ENCODE results near the gene ALDH2.
A peak's percentile ranks its signal among the peaks of the same experiment; 100 is the strongest.
"Not testable (repeated sequence)": the region's sequence is repeated elsewhere in the genome, so short reads cannot be mapped to it uniquely, and the experiment has no call there.

ALDH2 gene

DNA sequence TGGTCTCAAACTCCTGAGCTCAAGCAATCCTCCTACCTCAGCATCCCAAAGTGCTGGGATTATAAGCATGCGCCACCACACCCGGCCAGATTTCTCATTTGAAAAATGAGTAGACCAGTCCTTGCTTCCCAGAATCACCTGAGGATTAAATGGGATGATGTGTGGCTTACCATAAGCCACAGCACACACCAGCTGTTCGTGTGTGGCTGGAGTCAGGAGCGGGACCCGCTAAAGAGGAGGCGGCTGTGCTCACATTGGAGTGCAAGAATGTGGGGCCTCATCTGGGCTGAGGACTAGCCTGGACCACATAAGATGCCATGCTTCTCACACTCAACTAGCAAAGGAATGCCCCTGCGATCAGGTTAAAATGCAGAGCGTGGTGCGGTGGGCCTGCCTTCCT, 6.7 kb upstream of the ALDH2 start:
- no peak for DNase-seq

DNA sequence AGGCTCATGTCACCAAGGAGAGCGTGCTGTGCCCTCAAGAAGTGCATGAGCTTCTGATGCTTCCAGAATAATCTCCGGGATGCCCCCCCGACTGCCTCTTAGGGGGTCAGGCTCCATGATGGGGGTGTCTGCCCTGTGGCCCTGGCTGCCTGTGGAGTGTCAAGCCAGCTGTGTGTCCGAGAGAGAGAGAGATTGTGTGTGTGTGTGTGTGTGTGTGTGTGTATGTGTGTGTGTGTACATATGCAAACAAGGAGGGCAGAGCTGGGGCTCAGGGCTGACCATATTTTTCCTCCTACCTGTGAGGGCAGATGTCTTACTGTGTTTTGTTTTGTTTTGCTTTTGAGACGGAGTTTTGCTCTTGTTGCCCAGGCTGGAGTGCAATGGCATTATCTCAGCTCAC, 5.6 kb upstream of the ALDH2 start:
- no peak for DNase-seq

DNA sequence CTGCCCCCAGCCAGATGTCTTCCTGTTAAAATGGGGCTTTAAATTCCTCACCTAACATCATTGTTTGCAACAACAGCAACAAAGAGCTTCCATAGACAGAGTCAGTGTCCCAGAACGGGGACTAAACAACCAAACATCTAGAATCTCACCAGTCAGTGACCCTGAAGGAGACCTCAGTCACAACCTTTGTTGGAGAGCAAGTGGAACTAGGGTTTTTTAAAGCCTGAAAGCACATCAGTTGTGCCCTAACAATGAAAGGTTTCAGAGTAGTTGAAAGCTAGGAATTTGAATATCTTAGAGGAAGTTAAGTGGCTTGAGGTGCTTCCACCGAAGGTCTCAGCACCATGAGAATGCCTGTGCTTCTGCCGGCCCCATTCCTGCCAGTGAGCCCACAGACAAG, 5.0 kb upstream of the ALDH2 start:
- no peak for DNase-seq

DNA sequence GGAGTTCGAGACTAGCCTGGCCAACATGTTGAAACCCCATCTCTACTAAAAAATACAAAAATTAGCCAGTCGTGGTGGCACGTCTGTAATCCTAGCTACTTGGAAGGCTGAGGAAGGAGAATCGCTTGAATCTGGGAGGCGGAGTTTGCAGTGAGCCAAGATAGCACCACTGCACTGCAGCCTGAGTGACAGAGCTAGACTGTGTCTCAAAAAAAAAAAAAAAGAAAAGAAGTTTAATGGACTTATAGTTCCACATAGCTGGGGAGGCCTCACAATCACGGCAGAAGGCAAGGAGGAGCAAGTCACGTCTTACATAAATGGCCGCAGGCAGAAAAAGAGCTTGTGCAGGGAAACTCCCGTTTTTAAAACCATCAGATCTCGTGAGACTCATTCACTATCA, 3.2 kb upstream of the ALDH2 start:
- not testable (repeated sequence) for DNase-seq

DNA sequence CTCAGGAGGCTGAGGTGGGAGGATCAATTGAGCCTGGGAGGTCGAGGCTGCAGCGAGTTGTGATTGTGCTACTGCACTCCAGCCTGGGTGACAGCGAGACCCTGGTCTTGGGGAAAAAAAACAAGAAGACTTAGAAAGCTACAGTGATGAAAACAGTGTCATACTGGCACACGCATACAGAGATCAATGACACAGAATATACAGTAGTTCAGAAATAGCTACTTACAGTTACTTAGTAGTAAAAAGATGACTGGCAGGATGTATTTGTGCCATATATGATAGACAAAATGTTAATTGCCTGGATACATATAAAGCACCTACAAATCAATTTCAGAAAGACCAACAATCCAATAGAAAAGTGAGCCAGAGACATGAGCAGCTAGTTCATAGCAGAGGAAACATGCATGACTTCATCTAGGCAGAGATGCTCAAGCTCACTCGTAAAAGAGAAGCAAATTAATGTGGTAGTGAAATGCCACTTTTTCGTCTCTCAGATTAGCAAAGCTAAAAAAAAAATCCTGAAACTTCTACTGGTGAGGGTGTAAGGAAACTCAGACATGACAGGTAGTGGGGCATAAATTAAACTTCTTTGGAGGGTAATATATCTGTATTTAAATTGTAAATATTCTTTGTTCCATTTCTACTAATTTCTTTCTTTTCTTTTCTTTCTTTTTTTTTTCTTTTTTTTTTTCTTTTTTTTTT, 2.5 kb upstream of the ALDH2 start:
- no peak for DNase-seq

DNA sequence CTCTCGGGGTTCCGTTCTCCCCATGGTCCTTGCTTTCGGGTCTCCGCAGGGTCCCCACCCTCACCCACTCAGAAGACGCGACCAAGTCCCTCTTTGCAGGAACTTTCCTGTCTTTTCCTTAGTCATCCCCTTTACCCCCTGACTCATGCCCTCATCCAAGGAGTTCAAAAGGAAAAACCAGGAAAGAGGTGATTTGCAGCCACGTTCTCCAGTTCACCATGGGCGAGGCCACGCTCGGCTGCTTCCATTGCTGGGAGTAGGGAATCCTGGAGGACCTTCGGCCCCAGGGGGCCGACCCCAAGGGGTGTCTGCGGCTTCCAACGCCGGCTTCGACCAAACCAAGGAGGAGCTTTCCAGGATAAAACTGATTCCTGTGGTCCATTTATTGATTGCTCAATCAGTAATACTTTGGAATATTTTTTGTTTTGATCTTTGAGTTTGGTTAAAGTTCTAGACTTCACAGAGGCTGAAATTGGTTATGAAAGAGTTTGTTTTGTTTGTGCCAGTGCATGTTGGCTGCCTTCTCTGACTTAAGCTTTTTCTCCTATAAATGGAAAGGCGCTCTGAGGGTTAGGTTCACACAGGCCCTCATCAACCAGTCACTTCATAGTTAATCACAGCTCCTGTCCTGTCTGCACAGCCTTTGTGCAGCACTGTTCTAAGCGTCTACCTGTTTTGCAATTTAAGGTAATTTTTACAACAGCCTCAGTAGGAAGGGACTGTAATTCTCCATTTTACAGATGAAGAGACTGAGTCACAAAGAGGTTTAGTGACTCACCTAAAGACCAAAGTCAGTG, 827 bp downstream of the ALDH2 start:
- DNase-seq: no peak

DNA sequence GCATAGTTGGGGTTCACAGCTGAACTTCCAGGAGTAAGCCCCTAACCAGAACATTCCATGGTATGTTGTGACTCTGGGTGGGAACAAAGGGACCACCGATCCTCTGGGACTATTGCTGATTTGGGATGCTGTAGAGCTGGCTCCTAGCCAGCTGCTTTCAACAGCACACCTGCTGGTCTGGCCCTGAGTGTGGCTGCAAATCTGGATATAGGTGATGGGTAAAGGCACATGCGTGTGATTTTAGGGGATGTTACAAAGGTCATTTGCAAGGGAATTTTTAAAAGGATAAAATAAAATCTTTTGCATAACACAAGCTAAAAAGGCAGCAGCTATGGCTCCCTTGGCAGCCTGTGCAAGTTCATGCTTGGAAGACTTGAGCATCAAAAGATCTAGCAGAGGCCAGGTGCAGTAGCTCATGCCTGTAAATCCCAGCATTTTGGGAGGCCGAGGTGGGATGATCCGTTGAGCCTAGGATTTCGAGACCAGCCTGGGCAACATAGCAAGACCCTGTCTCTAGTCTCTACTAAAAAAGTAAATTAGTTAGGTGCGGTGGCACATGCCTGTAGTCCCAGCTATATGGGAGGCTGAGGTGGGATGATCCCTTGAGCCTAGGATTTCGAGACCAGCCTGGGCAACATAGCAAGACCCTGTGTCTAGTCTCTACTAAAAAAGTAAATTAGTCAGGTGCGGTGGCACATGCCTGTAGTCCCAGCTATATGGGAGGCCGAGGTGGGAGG, 1.6 kb downstream of the ALDH2 start:
- no peak for DNase-seq

DNA sequence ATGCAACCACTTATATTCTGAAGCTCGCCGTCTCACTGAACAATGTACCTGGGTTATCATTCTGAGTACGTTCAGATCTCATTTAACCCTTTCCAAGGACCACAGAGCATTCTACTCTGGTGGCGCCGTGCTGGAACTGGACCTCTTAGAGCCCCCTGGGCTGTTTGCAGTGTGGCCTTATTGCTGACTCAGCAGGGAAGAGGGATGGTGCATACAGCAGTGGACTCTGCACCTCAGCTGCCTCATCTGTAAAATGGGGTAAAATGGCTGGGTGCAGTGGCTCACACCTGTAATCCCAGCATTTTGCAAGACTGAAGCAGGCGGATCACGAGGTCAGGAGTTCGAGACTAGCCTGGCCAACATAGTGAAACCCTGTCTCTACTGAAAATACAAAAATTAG, 2.9 kb downstream of the ALDH2 start:
- no peak for DNase-seq

DNA sequence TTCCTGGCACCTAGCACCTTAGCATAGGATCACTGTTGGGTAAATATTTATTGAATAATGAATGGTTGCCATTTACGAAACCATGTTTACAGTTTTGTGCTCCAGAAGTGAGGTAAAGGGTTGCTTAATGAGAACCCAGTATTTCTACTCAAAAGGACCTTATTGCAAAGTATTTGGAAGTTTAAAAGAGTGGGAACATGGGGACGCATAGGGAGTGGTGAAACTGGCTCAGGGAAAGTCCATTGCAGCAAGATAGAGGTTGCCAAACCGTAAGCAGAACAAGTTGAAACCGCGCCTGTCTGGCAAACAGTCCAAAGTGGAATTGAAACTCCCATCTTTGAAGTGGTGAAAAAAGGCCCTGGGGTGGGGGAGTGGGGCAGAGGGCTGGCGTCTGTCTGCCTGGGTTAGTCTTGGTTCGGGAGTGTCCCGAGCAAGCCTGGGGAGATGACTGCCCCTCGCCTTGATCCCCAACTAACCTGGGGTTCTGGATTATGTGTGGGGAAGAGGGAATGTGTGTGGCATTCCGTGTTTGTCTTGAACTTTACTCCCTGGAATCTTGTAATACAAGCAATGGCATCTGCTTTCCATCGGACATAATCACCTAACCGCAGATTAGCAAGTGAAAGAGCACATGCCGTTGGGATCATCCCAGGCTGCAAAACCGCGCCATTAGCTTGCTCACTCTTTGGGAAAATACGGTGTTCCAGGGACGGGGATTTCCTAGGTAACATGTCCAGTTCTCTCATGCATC, 7.2 kb downstream of the ALDH2 start:
- DNase-seq: no peak

DNA sequence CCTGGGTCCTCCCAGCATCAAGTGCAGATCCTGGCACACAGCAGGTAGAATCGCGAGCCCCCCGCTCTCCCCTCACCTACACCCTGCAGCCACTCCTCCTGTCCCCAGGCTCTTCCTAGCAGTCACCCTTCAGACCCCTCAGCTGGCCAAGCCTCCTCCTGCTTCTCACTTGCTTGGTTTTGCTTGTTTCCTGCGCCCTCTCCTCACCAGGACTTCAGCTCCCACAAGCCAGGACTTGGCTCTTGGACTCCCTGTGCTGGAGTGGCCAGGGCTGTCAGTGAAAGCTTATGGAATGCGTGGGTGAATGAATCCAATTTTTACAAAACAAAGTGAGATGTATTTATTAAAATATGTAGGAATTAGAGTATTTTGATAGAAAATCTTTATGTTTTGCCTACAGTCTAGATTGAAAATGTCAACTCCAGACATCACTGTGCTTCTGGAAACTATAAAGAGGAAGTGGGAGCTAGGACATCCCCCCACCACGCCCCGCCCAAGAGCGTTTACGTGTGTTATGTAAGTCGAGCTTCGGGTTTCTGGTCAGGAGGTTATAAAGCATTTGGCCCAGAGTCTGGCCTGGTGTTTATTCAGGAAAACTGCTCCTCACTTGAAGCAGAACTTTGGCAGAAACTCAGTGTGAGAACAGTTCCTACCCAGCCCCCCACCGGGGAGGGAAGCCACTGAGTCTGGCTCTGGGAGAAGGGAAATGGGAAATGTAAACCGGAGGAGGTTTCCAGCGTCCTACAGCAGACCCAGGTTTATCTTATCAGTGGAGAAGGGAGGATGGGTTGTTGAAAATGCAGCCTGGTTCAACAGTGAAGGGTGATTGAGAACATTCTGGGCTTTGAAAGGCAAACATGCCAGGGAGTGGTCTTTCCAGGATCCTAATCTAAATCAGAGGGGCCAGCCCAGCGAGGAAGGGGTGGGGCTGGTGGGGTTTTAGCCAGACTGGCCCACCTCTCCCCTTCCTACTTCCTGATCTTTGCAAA, 8.8 kb downstream of the ALDH2 start:
- DNase-seq: peak; percentile 78

DNA sequence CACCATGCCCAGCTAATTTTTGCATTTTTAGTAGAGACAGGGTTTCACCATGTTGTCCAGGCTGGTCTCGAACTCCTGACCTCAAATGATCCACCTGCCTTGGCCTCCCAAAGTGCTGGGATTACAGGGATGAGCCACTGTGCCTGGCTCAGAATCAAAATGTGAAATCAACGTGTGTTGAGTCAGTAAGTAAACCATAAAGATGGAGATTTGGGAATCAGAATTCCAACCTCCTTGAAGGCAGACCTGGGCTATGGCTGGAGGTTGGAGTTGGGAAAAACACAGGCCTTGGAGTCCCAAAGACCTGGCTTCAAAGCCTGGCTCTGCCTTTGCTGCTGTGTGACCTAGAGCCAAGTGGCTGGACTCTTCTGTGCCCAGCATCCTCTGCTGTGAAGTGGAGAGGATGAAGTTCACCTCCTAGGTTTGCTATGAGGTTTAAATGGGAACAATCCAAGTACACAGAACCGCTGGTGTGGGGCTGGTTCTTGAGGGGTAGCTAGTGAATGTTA, 10.2 kb downstream of the ALDH2 start:
- no peak for DNase-seq

DNA sequence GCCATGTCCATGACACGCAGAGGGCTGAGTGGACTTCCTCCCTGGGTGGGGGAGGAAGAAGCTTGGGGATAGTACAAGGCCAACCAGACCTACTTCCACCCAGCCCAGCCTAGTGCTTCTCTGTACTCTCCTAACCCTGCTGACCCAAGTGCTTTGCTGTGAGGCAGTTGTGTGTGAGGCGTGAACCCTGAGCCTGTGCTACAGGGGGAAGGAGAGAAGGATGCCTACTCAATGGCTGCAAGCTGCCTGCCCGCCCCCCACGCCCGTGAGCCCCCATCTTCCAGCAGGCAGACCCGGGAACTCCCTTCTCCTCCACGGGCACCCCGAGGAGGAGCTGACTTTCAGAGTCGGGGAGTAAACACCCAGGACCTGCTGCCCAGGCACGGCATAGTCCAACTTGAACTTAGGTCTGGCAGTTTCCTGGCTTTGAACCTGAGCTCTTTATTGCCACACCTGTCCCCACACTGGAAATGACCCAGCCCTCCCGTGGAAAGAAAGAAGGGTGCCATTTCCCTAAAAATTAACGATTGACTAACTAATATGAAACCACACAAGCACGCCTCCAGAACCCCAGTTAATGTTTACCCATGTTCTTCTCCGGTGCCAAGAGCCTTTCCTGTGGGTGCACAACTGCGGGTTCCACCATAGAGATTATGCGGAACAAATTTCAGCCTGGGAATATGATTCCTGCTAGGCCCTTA, 10.8 kb downstream of the ALDH2 start:
- no peak for DNase-seq

DNA sequence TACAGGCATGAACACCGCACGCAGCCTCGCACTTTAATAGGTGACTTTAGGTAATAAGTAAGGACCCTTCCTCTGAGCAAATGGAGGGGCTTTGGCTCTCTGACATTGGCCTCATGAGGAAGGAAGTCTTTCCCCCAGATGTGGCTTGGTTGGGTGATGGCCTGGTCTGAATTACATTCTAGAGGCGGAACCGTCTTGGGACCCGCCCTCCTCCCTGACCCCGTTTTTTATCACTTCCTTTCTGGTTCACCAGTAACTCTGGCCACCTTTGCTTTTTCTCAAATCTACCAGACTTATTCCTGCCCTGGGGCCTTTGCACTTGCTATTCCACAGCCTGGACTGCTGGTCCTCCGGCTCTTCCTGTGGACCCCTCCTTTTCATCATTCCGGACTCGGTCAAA, 13.4 kb downstream of the ALDH2 start:
- no peak for DNase-seq

DNA sequence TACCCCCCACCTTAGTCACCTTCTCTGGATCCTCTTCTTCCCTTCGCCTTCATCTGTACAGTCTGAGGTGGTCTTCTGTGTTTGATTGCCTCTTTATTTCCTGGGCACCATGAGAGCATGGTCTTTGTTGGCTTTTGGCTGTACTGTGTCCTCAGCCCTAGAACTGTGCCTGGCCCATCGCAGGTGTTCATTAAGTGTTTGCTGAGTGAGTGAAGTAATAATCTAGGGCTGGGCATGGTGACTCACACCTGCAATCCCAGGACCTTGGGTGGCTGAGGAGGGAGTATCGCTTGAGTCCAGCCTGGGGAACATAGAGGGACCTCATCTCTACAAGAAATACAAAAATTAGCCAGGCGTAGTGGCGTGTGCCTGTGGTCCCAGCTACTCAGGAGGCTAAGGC, 13.9 kb downstream of the ALDH2 start:
- no peak for DNase-seq

DNA sequence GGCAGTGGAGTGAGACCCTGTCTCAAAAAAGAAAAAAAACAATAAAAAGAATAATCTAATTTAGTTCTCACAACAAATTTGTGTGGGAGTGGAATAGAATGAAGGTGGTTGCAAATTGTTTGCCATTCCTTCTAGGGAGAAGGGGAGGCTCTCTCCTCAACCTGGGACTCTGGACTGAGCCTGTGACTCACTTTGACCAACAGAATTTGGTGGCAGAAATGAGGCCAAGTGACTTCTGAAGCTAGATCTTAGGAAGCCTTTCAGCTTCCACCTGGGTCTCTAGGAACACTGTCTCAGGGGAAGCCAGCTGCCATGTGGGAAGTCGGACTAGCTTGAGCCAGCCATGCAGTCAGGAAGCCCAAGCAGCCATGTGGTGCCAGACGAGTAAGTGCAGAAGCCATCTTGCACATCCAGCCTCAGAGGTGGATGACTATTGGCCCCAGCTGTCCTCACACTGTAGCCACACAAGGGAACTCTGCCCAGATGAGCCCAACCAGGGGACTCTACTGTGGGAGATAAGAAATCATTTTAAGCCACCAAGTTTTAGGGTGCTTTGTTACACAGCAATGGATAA, 14.4 kb downstream of the ALDH2 start:
- no peak for DNase-seq

DNA sequence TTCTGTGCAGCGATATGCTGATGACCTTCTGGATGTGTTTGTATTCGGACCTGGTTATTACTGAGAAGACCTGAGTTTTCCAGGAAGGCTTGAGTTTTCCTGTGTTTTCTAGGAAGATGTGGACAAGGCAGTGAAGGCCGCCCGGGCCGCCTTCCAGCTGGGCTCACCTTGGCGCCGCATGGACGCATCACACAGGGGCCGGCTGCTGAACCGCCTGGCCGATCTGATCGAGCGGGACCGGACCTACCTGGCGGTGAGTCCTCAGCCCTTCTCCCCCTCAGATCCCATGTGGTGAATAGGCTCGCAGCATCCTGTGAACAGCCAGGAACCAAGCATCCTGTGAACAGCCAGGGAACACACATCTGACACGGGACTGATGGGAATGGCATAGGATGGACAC, 16.3 kb downstream of the ALDH2 start:
- no peak for DNase-seq

DNA sequence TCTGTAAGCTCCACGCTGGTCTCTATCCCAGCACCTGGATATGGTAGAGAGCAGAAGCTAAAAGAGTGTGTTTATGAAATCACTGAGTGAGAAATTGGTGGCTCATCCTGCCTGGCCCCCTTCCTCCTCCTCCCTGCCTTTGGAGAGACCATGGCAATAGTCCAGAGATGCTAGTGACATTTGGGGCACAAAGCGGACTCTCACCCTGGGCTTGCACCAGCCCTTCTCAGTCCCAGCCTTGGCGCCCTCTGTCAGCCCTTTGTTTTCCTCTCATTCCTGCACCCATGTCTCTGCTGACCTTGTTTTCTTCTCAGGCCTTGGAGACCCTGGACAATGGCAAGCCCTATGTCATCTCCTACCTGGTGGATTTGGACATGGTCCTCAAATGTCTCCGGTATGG, 18.2 kb downstream of the ALDH2 start:
- DNase-seq: no peak

DNA sequence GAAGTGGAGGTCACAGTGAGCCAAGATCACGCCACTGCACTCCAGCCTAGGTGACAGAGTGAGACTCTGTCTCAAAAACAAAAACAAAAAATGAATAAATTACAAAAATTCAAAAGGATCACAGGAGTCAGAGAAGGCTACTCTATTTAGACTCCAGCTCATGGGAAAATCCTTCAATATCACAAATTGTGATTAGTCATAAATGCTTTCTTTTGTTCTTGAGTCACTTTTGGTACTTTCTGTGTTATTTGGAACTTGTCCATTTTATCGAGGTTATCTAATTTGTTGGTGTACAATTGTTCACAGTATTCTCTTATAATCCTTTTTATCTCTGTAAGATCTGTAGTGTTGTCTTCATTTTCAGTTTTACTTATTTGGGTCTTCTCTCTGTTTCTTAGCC, 18.9 kb downstream of the ALDH2 start:
- no peak for DNase-seq

DNA sequence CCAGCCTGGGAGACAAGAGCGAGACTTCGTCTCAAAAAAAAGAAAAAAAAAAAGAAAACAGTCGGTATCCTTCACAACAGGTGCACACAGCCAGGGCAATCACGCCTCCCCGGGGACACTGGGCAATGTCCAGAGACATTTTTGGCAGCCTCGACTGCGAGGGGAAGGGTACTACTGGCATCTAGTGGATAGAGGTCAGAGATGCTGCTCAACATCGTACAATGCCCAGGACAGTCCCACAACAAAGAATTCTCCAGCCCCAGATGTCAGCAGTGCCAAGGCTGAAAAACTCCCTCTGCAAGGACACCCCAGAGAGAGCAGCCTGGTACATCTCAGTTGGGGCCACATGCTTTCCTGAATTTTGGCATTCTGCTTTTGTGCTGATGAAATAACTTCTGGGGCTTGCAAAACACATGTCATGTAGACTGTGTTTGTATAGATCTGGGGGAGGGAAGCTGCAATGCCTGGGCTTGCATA, 21.5 kb downstream of the ALDH2 start:
- DNase-seq: peak; percentile 49

DNA sequence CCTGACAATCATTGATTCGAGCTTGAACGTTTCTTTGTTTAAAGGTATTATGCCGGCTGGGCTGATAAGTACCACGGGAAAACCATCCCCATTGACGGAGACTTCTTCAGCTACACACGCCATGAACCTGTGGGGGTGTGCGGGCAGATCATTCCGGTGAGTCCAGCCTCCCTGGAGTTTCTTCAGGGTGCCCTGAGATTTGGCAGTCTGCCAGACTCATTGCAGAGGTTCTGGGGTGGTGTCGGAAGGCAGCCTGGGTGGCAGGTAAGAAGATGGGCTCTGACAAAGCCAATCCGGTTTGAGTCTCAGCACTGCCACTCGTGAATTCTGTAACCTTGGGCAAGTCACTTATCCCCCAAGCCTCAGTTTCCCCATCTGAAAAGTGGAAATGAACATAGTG, 23.0 kb downstream of the ALDH2 start:
- no peak for DNase-seq

DNA sequence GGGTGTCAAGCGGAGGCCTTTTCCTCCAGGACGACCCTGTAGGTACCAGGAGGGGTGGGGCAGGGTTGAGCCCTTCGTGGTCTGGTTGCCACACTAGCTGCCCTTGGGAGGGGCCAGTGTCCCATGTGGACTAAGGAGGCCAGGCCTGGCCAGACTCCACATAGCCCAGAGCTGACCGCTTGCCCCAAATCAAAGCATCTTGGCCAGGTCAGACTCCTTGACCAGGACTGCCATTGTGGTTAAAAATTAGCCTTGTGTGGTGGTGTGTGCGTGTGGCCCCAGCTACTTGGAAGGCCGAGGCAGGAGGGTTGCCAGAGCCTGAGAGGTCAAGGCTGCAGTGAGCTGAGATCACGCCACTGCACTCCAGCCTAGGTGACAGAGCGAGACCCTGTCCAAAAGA, 24.8 kb downstream of the ALDH2 start:
- no peak for DNase-seq
